A673 (cell line): ENCODE data around the gene PXDC1.

Experiments
- CTCF ChIP-seq: fragments of 300-800, 200-600 bp; sonication (generic); conservative IDR thresholded peaks from 2 replicates; pipeline ENCODE4 v1.5.1; 2017; ENCODE audit warnings: low read depth, mild to moderate bottlenecking, antibody characterized with exemption, low read length, moderate library complexity, mixed read lengths
- EZH2 ChIP-seq: fragments of 200-600 bp; sonication (generic); IDR thresholded peaks from 2 replicates; pipeline ENCODE4 v1.6.1; 2017; ENCODE audit warnings: borderline replicate concordance, low read depth, mild to moderate bottlenecking, mixed read lengths, antibody characterized with exemption, low read length; ENCODE audit not compliant: poor library complexity, severe bottlenecking

DNA sequence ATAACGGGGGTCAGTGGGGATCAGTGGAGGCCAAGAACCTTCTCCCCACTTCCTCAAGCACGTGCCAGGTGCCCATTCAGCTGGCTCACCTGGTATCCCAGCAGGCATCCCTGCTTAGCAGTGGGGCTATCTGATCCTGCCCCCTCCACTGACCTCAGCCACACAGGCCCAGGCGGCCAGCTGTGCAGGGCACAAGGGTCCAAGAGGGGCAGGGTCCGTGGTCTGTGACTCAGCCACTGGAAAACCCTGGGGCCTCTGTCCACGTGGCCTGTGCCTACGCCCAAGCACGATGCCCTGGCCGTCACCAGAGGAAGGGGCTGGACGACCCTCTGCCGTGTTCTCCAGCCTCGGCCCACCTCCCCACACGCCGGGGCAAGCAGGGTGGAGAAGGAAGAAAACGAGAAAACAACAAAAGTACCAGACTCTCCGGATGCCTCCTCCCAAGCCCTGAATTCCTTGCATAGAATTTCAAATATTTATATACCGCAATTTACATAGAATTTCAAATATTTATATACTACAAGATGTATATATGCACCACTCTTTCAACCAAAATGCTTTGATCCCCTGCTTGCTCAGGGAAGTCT, 12.1 kb downstream of the PXDC1 start:
- TF ChIP-seq CTCF (no peak), EZH2 (no peak)
